Ascending aorta (tissue), 2 donors: ENCODE data around the gene MMUT. TPM values are rescaled to one million over a fixed set of nuclear protein-coding genes. Genes with fewer than 3 reads are reported as not detected.
"Not testable (repeated sequence)": the region's sequence is repeated elsewhere in the genome, so short reads cannot be mapped to it uniquely, and the experiment has no call there.

Source experiments
- DNase-seq, 2 donors: peaks; one replicate each; pipeline ENCODE4 v3.0.0-alpha.2; 2019; ENCODE audit warnings: low spot score in 2 of 2
- H3K27ac ChIP-seq, 2 donors: fragments of 200-600 bp; sonication (generic); one replicate each; pipeline ENCODE4 v1.5.1; 2016 to 2017; ENCODE audit warnings: mild to moderate bottlenecking in 1 of 2
- H3K27me3 ChIP-seq: fragments of 200-600 bp; sonication (generic); one replicate; pipeline ENCODE4 v1.5.1; 2017
- H3K36me3 ChIP-seq, 2 donors: fragments of 200-600 bp; sonication (generic); one replicate each; pipeline ENCODE4 v1.5.1; 2016
- H3K4me1 ChIP-seq, 2 donors: fragments of 200-600 bp; sonication (generic); one replicate each; pipeline ENCODE4 v1.5.1; 2016 to 2017; ENCODE audit warnings: mild to moderate bottlenecking in 1 of 2
- H3K4me3 ChIP-seq, 2 donors: fragments of 200-600 bp; sonication (generic); one replicate each; pipeline ENCODE4 v1.5.1; 2016 to 2017; ENCODE audit warnings: mild to moderate bottlenecking in 1 of 2
- H3K9me3 ChIP-seq, 2 donors: fragments of 200-600 bp; sonication (generic); one replicate each; pipeline ENCODE4 v1.5.1; 2016
- CTCF ChIP-seq, 3 experiments: fragments of 200-600 bp in 2 of 3; fragments of 450-650 bp in 1 of 3; sonication (generic) in 2 of 3; IDR thresholded peaks; one replicate each; pipeline ENCODE4 v1.5.1; 2016 to 2019; ENCODE audit warnings: antibody characterized with exemption in 3 of 3, mild to moderate bottlenecking in 1 of 3, moderate library complexity in 1 of 3
- intact Hi-C: fragments of 100-400 bp; cut with DNase I; formaldehyde crosslinking; loops from one replicate; pipeline ENCODE4 v1.15.1; 2023
- total RNA-seq: library from RNA; depleted of rRNA; stranded (reverse); fragments of >200 nt; gene quantifications from one replicate; pipeline ENCODE4 v1.1.0, GENCODE V29; 2016

MMUT gene
- total RNA-seq, 1 donor from 2014 or later = 8.7 TPM

GRCh38 chr6:49499126-49499525 lies 36.1 kb upstream of the MMUT start:
- Histone ChIP-seq H3K4me1 (no peaks in the 10 kb centered on the region), H3K4me3 (no peak overlapping the region), H3K36me3 (no peaks in the 10 kb centered on the region), H3K27ac (no peak overlapping the region), H3K9me3 (no peaks in the 10 kb centered on the region), H3K27me3 (no peaks in the 10 kb centered on the region)
- no peak for DNase-seq
- intact Hi-C loops = no loop called here
- no peak for TF ChIP-seq CTCF (IDR thresholded peaks at IDR 0.05)

GRCh38 chr6:49497304-49497703 lies 34.3 kb upstream of the MMUT start:
- Histone ChIP-seq H3K27ac (no peak overlapping the region), H3K36me3 (peaks cover 0 to 7% of the 10 kb centered on the region in 2 donors), H3K9me3 (no peaks in the 10 kb centered on the region), H3K4me1 (no peaks in the 10 kb centered on the region), H3K4me3 (no peak overlapping the region), H3K27me3 (no peaks in the 10 kb centered on the region)
- DNase-seq = no peak
- intact Hi-C loops = no loop called here
- no peak for TF ChIP-seq CTCF (IDR thresholded peaks at IDR 0.05)

- intact Hi-C loops = no loop called here
- no peak for TF ChIP-seq CTCF (IDR thresholded peaks at IDR 0.05)
- no peak overlapping the region for H3K4me3 ChIP-seq
- no peaks in the 10 kb centered on the region for H3K9me3 ChIP-seq
- no peaks in the 10 kb centered on the region for H3K4me1 ChIP-seq
- no peak for DNase-seq
- peaks cover 2 to 28% of the 10 kb centered on the region in 2 donors for H3K36me3 ChIP-seq
- no peak overlapping the region for H3K27ac ChIP-seq
- H3K27me3 ChIP-seq = no peaks in the 10 kb centered on the region
Observed at GRCh38 chr6:49490633-49491032, 27.6 kb upstream of the MMUT start.

GRCh38 chr6:49483380-49483779 lies 20.3 kb upstream of the MMUT start:
- intact Hi-C loops, H3K4me1 ChIP-seq, H3K36me3 ChIP-seq, H3K27ac ChIP-seq, H3K27me3 ChIP-seq, H3K4me3 ChIP-seq, DNase-seq, H3K9me3 ChIP-seq: not testable (repeated sequence)

GRCh38 chr6:49481846-49482245 lies 18.8 kb upstream of the MMUT start:
- intact Hi-C loops, H3K27ac ChIP-seq, H3K9me3 ChIP-seq, H3K36me3 ChIP-seq, H3K27me3 ChIP-seq, H3K4me3 ChIP-seq, DNase-seq, H3K4me1 ChIP-seq: not testable (repeated sequence)

- Histone ChIP-seq H3K4me1 (no peaks in the 10 kb centered on the region), H3K4me3 (no peak overlapping the region), H3K27ac (no peak overlapping the region), H3K9me3 (no peaks in the 10 kb centered on the region), H3K27me3 (no peaks in the 10 kb centered on the region), H3K36me3 (peaks cover 0 to 6% of the 10 kb centered on the region in 2 donors)
- TF ChIP-seq CTCF (IDR thresholded peaks at IDR 0.05) = no peak
- DNase-seq = no peak
- intact Hi-C loops = no loop called here
Observed at GRCh38 chr6:49479308-49479970, 16.4 kb upstream of the MMUT start.

GRCh38 chr6:49476564-49476963 lies 13.5 kb upstream of the MMUT start:
- H3K27ac ChIP-seq, intact Hi-C loops, H3K4me3 ChIP-seq, H3K4me1 ChIP-seq, H3K9me3 ChIP-seq, DNase-seq, H3K27me3 ChIP-seq: not testable (repeated sequence)
- H3K36me3 ChIP-seq = peaks cover 5 to 21% of the 10 kb centered on the region in 2 donors
